ENCODE measurements around the gene HACL1. TPM values are rescaled to one million over a fixed set of nuclear protein-coding genes. Genes with fewer than 3 reads are reported as not detected.

HACL1 gene
- total and polyA plus RNA-seq, 10 of the 15 experiments (the other 5 are each of a cell fraction or from before 2014, with no cell fraction given): 19.4 to 48.7 (median 30.1) TPM

DNA sequence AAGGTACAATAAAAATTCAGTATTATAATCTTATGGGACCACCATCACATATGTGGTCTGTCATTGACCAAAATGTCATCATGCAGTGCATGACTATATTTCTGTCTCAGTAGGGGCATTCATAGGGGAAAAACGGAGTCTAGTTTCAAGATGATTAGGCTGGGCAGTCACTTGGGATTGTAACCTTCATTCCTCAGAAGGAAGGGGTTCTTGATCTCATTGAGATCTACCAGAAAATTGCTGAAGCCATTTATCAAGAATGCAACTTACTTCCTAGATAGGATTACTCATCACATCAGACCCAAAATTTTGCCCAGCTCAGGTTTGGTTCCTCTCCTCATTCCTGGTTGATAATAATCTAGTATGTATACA is 37.5 kb upstream of the HACL1 start (continued):
- no peak for TF ChIP-seq GABPA (IDR thresholded peaks at IDR 0.05; ENCODE audit: low read depth)
- no peak for TF ChIP-seq ASH2L (IDR thresholded peaks at IDR 0.05; ENCODE audit: borderline replicate concordance, low read depth)
- no peak for TF ChIP-seq HDAC6 (IDR thresholded peaks at IDR 0.05; ENCODE audit: unreplicated experiment)
- no peak for TF ChIP-seq SUPT20H (IDR thresholded peaks at IDR 0.05; ENCODE audit: borderline replicate concordance, control insufficient read depth, low read depth, low read length)
- no peak for TF ChIP-seq PRDM15 (CRISPR knock-in tag; IDR thresholded peaks at IDR 0.05)
- TF ChIP-seq, protein P1, sequence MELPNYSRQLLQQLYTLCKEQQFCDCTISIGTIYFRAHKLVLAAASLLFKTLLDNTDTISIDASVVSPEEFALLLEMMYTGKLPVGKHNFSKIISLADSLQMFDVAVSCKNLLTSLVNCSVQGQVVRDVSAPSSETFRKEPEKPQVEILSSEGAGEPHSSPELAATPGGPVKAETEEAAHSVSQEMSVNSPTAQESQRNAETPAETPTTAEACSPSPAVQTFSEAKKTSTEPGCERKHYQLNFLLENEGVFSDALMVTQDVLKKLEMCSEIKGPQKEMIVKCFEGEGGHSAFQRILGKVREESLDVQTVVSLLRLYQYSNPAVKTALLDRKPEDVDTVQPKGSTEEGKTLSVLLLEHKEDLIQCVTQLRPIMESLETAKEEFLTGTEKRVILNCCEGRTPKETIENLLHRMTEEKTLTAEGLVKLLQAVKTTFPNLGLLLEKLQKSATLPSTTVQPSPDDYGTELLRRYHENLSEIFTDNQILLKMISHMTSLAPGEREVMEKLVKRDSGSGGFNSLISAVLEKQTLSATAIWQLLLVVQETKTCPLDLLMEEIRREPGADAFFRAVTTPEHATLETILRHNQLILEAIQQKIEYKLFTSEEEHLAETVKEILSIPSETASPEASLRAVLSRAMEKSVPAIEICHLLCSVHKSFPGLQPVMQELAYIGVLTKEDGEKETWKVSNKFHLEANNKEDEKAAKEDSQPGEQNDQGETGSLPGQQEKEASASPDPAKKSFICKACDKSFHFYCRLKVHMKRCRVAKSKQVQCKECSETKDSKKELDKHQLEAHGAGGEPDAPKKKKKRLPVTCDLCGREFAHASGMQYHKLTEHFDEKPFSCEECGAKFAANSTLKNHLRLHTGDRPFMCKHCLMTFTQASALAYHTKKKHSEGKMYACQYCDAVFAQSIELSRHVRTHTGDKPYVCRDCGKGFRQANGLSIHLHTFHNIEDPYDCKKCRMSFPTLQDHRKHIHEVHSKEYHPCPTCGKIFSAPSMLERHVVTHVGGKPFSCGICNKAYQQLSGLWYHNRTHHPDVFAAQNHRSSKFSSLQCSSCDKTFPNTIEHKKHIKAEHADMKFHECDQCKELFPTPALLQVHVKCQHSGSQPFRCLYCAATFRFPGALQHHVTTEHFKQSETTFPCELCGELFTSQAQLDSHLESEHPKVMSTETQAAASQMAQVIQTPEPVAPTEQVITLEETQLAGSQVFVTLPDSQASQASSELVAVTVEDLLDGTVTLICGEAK (IDR thresholded peaks at IDR 0.05; ENCODE audit: borderline replicate concordance): no peak
- peak; percentile 90 for TF ChIP-seq EED (IDR thresholded peaks at IDR 0.05; ENCODE audit: low read depth)
- no peak for TF ChIP-seq BCLAF1 (IDR thresholded peaks at IDR 0.05)
- TF ChIP-seq ATF7 (IDR thresholded peaks at IDR 0.05; ENCODE audit: low read depth): peak; percentile 57; the same call in 1 of the 2 replicates
- no peak for TF ChIP-seq NR2C1 (IDR thresholded peaks at IDR 0.05)
- no peak for TF ChIP-seq SMAD1 (IDR thresholded peaks at IDR 0.05; ENCODE audit: low read depth, partially characterized antibody)
- no peak for TF ChIP-seq POLR2AphosphoS5 (IDR thresholded peaks at IDR 0.05; ENCODE audit: low read length)
- TF ChIP-seq, protein P2, sequence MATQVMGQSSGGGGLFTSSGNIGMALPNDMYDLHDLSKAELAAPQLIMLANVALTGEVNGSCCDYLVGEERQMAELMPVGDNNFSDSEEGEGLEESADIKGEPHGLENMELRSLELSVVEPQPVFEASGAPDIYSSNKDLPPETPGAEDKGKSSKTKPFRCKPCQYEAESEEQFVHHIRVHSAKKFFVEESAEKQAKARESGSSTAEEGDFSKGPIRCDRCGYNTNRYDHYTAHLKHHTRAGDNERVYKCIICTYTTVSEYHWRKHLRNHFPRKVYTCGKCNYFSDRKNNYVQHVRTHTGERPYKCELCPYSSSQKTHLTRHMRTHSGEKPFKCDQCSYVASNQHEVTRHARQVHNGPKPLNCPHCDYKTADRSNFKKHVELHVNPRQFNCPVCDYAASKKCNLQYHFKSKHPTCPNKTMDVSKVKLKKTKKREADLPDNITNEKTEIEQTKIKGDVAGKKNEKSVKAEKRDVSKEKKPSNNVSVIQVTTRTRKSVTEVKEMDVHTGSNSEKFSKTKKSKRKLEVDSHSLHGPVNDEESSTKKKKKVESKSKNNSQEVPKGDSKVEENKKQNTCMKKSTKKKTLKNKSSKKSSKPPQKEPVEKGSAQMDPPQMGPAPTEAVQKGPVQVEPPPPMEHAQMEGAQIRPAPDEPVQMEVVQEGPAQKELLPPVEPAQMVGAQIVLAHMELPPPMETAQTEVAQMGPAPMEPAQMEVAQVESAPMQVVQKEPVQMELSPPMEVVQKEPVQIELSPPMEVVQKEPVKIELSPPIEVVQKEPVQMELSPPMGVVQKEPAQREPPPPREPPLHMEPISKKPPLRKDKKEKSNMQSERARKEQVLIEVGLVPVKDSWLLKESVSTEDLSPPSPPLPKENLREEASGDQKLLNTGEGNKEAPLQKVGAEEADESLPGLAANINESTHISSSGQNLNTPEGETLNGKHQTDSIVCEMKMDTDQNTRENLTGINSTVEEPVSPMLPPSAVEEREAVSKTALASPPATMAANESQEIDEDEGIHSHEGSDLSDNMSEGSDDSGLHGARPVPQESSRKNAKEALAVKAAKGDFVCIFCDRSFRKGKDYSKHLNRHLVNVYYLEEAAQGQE (IDR thresholded peaks at IDR 0.05; ENCODE audit: low read depth, low read length): no peak
- no peak for TF ChIP-seq SP1 (IDR thresholded peaks at IDR 0.05; ENCODE audit: low read depth, low read length)

Data from GM12878 (cell line).